NCI-H187 (cell line): ENCODE measurements around the gene LDLRAD4.

ENCODE experiments used
- DNase-seq, 2 experiments: peaks; one replicate each; lab custom pipeline; 2025; lab: John Stamatoyannopoulos, UW

Gene LDLRAD4

DNA sequence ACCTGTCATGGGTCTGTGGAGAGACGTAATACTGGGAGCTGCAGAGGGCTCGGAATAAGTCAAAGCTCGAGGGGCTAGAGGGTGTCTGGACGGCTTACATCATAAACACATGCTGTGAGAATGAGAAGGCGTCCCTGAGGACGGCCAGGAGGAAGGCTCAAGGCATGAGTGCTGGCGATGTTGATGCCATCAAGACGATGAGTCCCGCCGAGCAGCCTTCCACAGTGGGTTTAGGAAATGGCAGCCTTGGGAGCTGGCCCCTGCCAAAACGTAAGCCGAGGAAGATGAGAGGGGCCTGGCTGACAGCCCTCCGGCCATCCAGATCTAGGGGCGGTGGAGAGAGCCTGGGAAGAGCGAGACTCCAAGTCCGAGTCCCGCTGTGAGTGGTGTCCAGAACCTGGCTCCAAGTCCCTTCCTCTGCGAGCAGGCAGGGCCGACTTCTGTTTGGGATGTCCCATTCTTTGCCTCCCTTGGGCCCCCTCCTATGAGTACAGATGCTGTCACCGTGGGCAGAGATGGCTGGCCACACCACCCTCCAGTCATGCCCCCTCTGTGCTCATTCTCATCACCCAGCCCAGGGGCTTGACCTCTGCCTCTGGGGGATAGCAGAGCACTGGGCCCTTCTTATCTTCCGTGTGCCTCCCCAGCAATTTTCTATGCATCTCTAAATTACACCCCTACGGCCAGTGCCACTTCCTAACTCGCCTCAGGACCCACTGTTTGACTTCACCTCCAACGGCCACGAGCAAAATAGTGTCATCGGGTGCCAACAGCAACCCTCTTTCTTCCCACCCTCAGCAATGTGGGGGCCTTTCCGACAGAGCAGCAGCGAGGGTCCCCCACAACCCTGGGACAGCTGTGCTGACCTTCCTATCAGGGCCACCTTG, 332.1 kb downstream of the LDLRAD4 start:
- DNase-seq, result no peak

DNA sequence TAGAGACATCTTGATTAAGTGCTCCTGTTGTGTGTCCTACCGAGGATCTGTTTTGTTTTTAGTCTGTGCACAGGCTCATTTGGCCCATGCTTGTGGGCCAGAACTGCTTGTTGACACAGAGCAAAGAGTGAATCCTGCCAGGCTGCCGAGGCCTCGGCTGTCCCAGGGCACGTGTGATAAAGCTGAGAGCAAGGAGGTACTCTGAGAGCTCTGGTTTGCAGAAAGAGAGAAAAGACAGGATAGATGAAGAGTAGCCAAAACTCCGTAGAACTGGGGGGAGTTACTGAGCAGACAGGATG, 332.7 kb downstream of the LDLRAD4 start:
- DNase-seq, result no peak

DNA sequence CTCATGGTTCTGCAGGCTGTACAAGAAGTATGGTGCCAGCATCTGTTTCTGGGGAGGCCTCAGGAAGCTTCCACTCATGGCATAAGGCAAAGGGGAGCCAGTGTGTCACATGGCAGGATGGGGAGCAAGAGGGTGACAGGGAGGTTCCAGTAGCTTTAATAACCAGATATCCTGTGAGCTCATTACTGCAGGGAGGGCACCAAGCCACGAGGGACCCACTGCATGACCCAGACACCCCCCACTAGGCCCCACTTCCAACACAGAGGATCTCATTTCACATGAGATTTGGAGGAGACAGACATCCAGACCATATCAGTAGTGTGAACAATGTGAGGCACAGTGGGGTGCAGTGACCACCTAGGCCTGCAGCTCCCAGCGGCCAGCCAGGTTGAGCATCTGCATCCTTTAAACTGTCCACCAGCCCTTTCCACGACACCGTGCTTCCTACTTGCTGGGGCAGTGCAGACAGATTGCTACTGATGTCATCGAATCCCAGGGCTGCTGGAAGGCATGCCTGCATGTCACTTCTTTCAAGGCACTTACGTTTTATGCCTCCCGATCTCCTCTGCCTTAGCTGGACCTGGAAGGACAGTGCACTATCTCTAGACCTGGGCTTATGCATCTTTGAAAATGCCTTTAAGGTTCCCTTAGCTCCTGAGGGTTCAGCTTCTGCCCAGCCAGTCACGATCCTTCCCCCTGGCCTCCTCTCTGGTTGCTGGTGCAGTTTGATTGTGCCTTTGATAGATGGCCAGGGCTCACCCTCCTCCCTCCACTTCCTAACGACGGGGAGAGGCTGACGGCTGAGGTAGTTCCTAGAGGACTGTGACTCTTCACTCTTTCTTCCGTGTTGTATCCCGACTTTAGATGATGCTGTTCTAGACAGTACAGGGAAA, 333.5 kb downstream of the LDLRAD4 start:
- no peak for DNase-seq

DNA sequence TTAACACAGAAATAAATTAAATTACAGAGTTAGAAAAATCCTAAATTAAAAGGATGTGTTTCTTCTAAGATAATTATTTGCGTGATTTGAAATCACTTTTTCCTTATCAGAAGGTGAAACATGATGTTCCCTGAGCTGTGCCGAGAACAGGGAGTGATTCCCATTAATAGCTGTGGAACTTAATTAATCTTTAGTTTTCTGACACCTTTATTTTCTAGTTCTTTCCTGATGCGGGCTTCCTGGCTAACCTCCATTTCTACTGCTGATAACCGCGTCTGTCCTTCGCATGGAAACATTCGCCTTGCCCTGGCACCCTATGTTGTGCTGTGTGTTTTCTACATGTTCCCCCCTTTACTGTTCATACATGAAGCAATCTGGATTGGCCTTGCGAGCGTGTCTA, 334.9 kb downstream of the LDLRAD4 start:
- no peak for DNase-seq

DNA sequence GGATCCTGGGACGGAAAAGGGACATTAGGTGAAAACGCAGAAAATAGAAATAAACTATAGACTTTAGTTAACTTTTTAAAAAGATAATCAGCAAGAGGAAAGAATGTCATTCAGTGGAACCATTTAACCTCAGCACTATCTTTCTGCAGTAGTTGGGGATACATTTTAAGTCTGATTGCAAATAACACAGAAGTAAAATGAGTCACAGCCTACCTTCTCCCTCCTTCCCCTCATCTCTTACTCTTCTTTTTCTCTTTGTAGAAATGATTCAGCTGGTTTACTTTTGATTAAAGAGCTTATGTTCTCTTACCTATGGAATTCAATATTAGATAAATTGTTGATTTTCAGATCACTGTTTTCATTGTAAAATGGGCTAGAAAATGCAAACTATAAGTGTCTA, 336.6 kb downstream of the LDLRAD4 start:
- DNase-seq, result no peak

DNA sequence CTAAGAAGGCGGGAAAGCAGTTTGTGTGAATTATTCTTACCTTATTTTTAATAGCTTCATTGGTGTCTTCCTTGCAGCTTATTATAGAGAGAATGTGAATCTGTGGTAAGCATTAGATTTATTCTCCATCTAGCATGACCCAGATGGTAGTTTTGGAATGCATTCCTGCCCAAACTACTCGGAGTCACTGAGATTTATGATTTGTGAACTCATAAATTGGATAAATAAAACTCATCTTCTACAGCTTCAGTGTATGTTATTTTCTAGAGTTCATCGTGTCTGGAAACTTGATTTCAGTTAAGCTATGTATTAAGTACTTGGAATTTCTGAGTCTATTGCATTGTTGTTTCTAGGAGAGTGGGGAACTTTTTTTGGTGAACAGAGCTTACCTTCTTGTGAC, 337.3 kb downstream of the LDLRAD4 start:
- DNase-seq, result no peak

DNA sequence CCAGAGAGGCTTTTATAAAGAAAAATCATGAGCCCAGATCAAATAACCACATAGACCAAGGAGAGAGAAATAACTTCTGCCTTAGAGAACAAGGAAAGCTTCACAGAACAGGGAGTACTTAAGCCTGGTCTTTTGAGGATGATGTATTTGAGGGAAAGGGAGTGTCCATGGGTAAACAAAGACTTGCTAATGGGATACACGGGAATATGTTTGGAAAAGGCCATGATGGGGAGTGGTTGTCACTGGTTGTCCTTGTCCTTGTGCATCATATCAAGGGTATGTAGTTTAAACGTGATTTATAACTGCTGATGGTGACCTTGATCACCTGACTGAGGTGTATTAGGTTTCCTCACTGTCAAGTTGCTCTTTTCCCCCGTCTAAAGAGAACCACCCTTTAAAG, 337.9 kb downstream of the LDLRAD4 start:
- DNase-seq, result peak in 1 of 2 experiments; percentile 3

DNA sequence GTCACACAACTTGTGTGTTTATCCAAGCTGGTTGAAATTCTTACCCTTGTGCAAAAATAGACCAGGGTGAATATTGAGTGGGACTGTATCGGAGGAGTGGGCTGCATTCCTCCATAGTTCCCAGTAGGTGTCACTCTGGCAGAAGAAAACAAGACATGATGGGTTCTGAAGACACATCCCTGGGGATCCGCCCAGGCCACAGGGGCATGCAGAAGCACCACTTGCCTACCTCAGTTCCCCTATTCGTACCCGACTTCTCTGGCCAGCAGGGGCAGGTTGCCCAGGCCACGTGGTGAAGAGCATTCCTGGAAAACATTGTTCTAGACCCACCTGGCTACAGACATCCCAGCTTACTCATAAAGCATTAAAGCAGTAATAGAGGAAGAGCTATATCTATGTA, 339.6 kb downstream of the LDLRAD4 start:
- DNase-seq, result peak in 1 of 2 experiments; percentile 2

DNA sequence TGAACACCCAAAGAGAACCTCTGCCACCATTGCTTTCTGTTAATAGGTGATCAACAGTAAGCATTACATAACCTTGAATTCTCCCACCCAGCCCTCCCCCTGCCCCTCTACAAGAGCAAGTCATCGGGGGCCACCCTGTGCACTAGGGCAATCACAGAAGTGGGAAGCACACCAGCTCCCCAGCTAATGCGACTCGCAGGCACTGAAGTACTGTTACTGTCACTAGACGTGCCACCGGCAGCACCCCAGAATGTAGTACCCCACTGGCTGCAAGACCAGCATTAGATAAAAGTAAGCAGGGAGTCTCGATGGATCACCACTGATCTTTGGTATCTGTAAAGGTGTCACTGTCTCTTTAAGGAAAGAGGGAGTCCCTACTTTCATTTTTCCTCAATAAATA, 340.2 kb downstream of the LDLRAD4 start:
- DNase-seq, result no peak

DNA sequence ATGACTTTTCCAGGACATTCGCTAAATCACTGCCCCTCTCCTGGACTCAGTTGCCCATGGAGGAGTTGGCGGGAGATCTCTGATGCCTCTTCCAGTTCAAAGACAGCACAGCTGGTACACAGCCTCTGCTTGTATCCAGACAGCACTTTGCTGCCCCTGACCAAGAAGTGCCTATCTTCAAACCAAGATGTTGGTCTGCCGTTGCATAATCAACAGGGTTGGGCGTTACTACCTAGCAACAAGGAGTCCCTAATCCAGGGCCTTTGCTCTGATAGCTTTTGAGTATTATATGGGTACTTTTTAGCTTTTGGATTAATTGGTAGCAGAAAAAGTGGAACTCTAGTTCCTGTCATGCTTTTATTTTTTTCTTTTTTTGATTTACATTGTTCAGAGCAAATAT, 341.2 kb downstream of the LDLRAD4 start:
- DNase-seq, result no peak

DNA sequence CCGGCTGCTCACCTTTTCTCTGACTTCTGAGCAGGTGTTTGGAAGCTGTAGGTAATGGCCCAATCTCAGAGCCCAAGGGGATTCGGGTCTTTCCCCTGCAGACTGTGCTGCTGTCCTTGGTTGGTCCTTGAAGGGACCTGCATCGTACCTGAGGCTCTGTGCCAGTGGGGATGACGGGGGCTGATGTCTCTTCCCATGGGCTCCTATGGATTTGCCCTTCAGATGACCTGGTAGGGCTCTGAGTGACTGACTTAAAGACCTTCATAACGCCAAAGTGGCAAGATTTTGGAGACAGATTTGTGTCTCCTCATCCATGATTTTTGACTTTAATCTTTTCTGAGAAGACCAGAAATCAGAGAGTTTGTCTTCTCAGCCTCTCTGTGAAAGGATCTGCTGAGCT, 341.7 kb downstream of the LDLRAD4 start:
- no peak for DNase-seq

DNA sequence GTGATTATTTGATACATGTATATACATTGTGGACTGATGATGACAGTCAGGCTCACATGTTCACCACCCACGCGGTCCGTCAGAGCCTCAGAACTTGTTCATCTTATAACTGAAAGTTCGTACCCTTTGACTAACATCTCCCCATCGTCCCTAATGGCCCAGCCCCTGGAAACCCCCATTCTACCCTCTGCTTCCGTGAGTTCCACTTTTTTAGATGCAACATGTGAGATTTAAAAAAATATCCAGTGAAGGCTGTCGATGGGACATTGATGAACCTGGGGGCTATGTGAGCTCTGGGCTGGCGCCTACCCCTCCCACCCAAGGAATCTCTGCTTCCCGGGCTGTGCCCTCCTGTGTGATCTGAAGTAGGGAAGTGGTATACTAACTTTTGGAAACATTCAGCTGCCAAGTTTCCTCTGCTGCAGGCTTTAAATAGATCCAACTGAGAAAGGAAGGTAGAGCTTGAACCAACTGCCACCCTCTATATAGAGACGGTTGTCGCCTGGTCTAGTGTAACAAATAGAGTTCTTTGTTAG, 344.0 kb downstream of the LDLRAD4 start:
- DNase-seq, result no peak

DNA sequence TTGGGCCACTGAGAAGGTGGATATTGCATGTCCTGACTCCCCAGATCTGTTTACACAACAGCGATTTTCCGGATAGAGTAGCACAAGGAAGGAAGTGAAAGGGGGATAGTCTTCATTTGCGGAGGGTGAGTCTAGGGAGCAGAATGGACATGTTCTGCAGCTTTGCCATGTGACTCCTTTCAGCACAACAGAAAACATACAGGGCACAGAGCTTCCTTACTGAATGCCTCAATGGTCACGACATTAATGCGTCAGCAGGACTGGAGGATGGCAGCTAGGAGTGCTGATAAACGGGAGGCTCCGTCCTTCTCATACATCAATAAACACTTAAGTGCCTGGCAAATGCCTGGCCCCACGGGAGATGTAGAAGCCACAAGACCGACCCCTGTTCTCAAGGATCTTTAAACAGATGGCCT, 344.8 kb downstream of the LDLRAD4 start:
- DNase-seq, result peak in 1 of 2 experiments; percentile 5

DNA sequence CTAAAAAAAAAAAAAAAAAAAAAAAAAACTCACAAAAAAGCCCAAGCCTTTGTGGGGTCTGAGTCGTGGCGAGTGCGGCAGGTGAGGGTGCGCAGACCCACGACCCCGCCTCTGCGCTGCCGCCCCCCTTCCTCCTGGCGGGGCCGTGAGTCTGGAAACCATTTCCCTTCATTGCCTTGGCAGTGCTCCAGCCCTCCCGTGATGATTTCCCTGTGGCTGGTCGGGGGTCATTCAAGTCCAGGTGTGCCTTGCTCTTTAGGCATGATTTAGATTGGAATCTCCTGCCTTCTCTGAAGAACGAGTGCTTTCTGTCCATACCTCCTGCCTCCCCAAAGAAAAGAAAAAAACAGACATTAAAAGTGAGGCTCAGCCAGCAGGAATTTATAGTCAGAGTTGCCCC, 346.0 kb downstream of the LDLRAD4 start:
- peak; percentile 15 to 23 for DNase-seq

DNA sequence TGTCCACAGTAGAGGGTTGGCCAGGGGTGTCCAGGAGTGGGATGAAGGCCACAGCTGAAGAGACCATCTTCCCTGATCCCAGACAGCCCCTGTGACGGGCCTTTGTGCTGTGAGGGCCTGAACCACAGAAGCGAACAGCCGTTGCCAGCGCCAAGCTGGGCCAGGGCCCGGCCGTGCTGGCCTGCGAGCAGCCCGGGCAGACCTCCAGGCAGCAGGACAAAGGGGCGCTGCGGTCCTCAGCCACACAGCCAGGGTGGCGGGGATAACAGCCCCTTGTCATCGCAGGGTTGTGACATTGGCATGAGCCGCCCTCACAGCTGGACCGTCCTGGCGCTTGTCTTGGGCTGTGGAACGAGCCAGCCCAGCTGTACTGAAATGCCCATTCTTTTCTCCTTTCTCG, 346.7 kb downstream of the LDLRAD4 start:
- no peak for DNase-seq

DNA sequence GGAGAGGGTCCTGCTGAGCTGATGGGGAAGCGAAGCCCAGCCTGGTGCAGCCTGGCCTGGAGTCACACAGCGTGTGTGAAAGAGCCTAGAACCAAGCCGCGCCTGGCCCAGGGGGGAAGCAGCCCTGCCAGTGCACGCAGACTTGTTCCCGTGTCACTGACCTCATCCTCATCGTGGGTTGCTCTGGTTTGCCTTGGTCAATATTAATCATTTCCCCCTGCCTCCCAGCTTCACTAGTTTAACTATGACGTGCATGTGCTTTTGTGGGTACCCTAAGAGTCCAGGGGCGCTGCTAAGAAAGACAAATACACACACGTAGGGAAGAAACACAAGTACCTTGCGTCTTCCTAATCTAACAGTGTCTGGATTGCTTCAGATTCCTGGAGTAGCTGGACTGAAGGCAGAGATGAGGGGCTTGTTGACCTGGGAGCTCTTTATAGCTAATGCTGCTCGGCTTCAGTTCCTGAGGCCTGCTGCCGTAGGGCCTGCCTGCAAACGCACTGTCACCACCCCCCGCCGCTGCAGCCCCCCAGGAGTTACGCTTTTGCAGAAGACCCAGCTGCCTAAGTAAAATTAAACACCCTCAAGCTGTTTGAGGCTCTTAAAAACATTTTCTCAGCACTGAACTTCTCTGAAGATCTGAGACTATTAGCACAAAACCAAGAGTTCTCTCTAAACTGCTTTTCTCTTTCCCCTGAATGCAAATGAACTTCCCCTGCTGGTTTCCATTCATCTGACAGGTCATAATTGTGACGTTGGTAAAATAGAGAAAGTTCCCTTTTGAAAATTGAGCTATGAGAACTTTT, 348.6 kb downstream of the LDLRAD4 start:
- no peak for DNase-seq

DNA sequence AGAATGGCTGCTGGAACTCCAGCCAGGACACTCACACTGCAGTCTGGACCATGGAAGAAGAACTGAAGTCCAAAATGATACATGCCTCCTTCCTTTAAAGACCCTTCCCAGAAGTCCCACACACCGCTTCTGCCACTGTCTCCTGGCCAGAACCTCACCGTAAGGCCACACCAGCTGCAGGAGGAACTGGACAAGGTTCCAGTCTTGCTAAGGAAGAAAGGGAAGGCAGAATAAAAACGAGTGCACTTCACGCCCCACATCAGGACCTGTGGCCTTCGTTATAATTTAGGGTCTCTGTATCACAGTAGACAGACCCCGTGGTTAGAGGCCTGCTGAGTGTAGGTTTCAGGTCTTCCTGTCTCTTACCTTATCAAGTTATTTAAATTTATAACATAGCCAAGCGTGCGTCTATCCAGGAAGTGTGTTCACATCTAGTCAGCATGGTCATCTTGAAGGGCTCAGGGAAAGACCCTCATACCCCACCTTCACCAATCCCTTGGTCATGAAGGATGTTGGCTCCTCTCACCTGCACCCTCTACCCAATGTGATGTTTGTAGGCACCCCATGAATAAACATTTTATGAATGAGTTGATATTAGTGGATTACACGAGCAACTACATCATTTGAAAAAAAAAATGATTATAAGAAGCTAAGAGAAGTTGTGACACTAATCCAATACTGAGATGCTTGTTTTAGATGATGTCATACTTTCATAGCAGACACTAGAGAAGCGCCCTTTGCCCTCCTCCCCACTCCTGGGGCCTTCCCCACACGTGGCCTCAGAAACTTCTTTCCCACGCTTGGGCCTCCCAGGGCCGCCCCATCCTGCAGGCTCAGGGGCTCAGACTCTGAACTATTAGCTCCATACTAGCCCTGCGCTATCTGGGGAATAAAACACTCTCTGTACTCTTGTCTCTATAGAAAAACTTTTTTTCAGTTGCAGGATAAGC, 350.2 kb downstream of the LDLRAD4 start:
- no peak for DNase-seq

DNA sequence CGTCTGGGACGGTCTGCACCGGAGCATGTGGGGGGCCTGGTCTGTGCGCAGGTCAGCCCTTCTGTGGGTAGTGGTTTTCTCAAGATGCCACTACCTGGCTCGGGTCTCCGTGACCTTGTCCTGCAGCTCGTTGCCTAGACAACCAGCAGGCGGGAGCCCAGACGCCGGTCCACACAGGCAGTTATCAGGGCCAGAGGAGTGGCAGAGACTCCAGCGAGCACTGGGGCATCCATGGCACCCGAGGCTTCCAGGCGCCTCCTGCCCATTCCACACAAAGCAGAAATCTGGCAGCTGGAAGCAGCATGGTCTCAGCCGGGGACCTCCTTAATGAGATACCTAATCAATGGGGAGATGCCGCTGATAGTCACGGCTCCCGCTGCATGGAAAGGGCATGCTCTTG, 351.7 kb downstream of the LDLRAD4 start:
- DNase-seq, result no peak

DNA sequence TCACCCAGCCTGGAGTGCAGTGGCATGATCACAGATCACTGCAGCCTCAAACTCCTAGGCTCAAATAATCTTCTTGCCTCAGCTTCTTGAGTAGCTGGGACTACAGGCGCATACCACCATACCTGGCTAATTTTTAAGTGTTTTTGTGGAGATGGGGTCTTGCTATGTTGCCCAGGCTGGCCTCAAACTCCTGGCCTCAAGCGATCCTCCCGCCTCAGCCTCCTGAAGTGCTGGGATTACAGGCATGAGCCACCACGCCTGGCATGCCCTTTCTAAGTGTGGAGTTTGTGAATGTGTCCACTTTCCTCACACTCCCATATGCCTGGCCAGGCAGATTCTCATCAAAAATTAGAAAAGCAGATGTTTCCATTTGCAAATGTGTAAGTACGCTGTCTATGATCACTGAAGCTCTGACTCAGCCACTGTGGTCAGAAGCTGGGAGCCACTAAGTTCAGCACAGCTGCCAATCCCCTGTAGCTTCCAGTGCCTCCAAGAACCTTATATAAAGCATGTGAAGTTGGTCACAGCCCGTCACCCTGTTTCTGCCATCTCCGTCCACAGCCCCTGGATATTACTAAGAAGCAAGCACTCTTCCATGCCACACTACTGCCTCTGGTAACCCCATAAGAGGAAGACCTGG, 352.4 kb downstream of the LDLRAD4 start:
- no peak for DNase-seq

DNA sequence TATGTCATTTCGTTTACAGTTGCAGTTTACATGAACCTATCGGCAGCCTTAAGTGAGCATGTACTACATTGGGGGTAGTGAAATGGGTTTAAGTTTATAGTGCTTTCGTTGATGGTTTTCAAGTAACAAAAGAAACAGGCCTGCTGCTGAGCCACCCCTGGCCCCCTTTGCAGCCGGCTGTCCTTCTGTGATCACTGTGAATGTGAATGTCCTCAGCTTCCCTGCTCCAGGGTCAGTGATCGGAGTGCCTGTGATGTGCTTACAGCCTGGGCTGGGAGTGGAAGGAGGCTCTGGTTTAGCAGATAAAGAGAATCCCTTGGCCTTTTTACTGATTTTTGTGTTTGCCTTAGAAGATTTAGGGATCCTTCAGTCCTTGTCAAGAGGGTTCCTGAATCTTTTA, 353.6 kb downstream of the LDLRAD4 start:
- no peak for DNase-seq
